HUDEP-2 (cell line): ENCODE data around the gene BNIP2.
"Not testable (repeated sequence)": the region's sequence is repeated elsewhere in the genome, so short reads cannot be mapped to it uniquely, and the experiment has no call there.

Source experiments
- DNase-seq, 76 experiments: peaks; one replicate each; lab custom pipeline; 2025; ENCODE audit not compliant: unreplicated experiment in 76 of 76; lab: John Stamatoyannopoulos, UW

Gene BNIP2, protein sequence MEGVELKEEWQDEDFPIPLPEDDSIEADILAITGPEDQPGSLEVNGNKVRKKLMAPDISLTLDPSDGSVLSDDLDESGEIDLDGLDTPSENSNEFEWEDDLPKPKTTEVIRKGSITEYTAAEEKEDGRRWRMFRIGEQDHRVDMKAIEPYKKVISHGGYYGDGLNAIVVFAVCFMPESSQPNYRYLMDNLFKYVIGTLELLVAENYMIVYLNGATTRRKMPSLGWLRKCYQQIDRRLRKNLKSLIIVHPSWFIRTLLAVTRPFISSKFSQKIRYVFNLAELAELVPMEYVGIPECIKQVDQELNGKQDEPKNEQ

DNA sequence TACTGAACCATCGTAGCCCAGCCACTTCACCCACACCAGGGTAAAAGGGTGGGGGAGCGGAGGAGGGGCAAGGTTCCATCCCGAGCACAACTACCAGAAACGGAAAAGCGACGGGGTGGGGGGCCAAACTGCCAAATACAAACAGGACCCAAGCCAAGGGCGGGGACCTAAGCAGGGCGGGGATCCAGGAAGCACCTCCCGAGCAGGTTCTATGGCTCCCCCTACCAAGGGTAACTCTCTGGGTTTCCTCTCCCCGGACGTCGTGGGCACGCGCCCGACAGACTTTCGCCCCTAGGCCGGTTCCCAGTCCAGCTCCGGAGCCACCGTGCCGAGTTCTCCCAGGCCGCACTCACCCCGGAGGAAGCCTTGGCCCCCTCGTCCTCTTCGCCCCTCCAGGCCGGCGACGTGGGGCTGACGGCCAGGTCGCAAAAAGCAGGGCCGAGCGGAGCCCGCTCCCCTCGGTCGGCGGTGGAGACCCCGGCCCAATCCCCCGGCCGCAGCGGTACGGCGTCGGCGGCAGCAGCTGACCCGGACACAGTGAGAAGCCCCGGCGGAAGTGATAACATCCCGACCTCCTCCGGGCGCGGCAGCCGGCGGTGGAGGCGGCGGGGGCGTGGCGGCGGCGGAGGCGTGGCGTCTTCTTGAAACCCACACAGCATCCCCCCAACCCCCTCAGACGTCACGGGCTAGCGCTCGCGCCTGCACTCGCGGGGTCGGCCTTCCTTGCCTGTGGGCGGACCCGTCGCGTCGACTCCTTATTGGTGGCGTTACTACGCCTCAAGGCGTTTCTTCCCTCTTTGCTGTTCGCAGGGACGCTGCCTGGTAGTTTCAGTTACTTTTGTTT lies at the start of gene BNIP2:
Gene BNIP2 (minus strand): TSS at position 539 of the 844 bp plus-strand sequence. CDS start 6,863 bp downstream, outside the sequence.
- DNase-seq = peak in 75 of 76 experiments; percentile 55 to 99 (median 97)

DNA sequence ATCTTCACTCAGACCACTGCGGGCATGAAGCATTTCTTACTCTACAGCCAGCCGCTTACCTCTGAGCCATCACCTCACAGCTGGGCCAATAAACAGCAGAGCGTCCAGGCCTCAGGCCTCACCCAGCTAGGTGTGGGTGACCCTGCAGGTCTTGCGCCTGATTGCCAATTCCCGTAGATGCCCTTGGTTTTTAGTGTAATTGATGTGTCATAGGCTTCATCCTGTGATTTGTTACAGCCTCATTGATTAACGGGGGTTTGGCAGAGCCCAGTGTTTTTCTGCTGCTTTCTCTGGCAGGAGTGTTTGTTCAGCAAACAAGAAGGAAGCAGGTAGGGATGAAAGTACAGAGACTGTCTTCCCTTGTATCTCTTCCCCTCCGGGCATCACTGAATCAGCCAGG lies 49.6 kb upstream of the BNIP2 start:
- no peak for DNase-seq

DNA sequence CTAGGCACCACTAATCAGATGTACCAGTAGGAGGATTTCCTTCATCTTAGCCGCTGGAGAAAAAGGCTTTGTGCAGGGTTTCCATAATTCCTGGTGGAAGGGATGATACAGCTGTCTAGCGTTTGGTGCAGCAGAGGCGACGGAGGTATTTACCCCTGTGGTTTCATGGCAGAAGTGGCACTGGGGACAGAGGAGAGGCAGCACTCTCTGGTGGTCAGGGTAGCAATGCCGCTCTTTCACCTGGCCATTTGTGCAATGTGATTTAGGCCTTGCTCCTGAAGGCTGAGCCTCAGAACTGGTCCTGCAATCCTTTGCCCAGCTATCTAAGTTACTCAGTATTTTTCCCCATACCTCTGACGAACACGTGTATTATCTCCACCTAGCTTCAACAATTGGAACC lies 47.1 kb upstream of the BNIP2 start:
- peak in 1 of 76 experiments; percentile 0 for DNase-seq

DNA sequence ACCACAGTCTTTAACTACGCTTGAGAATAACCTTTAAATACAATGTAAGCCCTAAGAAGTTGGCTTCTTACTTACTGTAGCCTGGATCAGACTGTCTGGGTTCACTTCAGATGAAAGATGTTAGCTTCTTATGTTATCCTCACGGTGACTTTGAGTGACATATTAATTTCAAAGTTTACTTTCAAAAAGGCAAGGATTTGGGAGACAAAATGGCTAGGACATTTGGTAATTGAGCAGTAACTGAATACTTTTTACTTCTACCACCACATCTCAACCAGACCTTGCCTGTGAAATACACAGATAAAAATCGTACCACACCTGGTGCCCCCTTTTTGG lies 36.0 kb upstream of the BNIP2 start:
- peak in 1 of 76 experiments; percentile 3 for DNase-seq

DNA sequence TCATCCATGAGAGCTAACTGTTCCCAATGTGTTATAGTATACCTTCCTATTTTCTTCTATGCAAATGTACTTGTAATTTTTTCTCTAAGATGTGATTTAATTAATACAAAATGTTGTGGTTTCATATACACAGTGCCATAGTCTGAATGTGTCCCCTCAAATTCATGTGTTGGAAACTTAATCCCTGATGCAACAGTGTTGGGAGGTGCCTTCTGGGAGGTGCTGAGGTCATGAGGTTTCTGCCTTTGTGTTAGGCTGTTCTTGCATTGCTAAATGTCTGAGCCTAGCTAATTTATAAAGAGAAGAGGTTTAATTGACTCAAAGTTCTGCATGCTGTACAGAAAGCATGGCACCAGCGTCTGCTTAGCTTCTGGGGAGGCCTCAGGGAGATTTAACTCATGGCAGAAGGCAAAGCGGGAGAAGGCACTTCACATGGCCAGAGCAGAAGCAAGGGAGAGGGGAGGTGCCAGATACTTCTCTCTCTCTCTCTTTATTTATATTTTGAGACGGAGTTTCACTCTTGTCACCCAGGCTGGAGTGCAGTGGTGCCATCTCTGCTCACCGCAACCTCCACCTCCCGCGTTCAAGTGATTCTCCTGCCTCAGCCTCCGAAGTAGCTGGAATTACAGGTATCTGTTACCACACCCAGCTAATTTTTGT lies 34.7 kb upstream of the BNIP2 start:
- no peak for DNase-seq

DNA sequence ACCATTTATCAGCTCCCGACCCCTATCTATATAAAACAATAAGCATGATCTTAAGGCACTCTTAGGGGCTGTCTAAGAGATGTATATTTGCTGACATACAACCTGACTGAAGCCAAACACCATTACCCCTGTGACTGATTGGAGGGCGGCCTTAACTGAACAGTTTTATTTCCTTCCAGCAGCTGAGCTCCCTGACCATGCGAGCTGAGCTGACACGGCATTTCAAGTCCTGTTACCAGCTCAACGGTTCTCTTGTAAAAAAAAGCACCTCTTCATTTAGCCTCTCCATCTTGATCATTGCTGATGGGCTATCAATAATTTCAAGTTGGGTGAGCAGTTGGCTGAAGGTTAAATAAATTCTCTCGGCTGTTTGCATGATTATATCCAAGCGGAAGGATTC lies 33.4 kb upstream of the BNIP2 start:
- no peak for DNase-seq

DNA sequence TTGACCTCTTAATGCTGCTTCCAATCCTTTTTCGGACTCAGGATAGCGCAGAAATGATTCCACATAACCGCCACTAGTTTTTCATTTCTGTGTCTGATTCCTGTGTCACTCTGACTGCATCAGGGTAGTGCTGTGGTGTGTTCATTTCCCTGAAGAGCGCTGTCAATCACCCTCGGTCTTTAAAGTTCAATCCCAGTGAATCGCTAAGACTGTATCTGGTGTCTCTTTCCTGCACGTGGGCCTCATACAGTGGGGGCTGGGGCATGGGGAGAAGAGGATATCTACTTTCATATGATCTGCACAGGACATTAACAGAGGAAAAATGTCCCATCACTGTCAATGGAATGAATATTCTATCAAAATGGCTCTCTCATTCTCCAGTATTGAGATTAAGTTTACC lies 32.9 kb upstream of the BNIP2 start:
- DNase-seq = no peak

DNA sequence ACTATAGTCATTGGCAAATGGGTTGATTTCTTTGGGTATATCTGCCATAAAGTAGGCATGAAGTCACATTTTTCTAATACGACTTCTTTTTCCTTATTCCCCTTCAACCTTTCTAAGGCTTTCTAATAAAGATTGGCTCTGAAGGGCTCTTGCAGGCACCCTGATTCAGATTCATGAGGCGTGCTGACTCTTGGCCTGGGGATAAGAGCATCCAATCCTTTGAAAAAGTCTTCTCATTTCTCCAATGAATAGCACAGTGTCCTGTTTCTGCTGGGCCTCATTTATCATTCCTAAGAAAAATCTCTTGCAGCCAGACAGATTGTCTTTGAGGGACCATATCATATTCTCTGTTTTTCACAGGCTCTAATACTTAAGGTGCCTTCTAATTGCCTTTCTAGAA lies 32.3 kb upstream of the BNIP2 start:
- DNase-seq = no peak

DNA sequence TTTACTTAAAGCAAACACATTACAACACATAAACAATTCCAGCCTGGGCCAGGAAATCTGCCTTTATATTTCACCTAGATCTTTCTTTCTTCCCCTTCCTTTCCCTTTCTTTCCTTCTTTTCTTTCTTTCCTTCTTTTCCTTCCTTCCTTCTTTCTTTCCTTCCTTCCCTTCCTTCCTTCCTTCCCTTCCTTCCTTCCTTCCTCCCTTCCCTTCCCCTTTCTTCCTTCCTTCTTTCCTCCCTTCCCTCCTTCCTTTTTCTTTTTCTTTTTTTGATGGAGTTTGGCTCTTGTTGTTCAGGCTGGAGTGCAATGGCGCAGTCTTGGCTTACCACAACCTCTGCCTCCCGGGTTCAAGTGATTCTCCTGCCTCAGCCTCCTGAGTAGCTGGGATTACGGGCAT lies 24.1 kb upstream of the BNIP2 start:
- no peak for DNase-seq

DNA sequence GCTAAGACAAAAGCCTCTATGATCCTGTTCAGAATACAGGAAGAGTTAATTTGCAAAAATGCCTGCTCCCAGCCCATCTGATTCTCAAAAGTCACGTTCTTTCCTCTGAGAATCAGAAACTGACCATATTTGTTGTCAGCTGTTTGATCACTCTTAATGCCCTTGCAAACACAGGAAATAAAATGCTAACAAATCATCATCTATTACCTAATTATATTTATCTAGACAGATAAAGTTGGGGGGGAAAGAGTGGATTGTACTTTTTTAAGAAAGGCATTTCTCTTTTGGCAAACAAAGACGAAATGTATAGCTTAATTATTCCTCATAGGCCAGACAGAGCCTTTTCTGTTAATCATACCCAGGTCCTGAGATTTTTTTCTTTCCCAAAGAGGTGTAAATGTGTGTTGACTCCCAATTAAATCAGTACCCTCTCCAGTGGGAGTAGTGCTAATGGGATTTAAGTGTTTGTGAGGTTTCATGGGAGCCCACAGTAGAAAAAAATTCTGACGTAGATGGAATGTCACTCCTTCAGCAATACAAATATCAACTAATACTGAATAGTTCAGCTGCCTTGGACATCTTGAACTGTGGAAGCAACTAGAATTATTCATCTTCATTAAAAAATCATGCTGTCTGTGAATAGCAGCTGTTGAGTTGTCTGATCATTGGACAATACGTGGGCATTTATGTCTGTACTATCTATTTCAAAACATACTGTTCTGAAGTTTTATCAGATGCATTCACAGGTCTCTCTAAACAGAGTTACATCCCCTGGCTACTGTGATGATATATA lies 22.5 kb upstream of the BNIP2 start:
- no peak for DNase-seq

DNA sequence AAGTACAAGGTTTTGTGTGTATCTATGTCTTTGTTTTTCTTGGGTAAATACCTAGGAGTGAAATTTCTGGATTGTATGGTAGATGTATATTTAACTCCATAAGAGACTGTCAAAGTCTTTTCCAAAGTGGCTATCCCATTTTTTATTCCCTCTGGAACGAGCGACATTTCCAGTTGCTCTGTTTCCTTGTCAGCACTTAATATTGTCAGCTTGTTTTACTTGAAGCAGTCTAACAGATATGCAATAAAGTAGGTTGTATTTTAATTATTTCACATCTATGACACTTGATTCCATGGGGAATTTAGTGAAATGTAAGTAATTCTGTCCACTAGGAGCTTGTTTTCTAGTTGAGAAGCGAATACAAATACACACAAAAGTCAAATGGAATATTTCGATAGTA lies 18.5 kb upstream of the BNIP2 start:
- no peak for DNase-seq

DNA sequence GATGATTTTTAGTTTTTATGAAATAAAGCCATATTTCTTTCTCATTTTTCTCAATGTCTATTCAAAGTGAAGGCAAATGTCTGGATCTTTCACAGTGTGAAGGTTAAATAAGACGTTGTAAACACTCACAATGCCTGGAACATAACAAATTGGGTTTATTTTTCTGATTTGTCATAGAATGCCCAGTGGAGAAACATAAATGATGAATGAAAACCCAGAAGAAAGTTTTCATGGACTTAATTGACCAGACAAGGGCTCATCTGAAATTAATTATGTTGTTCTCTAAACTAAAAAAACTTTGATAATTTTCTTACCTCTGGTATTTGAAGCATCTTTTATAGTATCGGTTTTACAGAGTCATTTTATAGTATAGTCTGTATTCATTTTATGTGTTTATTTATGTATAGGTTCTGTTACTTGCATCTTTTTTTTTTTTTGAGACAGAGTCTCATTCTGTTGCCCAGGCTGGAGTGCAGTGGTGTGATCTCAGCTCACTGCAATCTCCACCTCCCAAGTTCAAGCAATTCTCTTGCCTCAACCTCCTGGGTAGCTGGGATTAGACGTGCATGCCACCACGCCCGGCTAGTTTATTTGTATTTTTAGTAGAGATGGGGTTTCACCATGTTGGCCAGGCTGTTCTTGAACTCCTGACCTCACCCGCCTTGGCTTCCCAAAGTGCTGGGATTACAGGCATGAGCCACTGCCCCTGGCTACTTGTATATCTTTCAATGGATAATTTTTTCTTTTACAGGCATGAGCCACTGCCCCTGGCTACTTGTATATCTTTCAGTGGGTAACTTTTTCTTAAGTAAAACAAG lies 15.1 kb upstream of the BNIP2 start:
- DNase-seq = no peak

DNA sequence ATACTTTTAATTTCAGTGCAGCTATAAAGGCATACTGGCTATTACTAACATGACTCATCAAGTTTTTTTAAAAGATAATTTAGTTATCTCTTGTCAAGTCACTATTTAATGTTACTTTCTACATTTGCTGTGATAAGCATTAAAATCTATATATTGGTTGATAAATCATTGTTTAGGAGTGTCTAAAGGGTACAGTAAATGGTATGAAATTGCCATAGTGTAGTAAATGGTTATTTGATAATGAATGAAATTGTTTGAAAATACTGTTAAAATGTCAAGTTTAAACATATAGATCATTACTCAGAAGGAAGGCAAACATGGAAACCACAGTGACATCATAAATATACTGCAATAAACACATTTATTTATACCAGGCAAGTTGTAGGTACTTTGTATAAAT lies 13.2 kb upstream of the BNIP2 start:
- DNase-seq = no peak

DNA sequence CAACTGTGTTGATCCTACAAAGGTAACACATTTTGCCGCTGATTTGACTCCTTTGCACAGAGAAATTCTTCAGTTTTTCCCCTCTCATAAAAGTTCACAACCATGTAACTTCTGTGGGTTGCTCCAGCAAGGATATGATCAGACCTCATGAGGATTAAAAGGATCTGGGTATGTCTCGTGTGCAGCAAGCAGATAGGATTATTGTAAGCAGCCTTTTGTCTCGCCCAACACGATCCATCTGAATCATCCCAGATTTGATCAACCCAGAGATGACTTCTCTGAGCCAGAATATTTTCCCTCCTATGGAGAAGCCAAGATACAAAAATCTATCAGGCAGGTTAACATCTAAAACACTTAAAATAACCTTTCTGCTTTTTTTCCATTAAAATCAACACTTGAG lies 12.8 kb upstream of the BNIP2 start:
- DNase-seq = no peak

DNA sequence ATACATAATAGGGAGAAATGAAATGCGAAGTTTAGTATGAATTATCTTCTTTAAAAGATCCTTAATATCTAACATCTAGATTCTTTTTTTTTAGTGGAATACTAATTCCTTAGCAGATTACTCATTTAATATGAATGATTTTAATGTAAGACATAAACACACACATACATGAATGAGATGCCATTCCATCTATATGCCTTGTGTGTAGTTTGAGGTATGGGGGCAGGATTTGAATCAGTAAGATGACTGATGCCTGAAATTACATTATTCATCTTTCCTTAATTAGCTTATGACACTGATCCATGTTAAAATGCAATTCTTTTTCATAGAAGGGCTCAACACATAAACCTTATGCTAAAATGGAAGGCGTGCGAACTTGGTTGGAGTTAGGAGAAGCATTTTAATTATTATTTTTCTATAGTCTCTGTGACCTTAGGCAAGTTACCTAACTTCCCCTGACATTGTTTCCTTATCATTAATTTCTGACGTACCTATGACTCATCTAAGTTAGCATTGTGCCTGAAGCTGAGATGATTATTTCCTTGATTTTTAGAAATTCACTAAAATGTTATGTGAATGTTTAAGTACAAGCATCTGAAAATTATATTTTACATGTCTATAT lies 10.8 kb upstream of the BNIP2 start:
- DNase-seq = no peak

DNA sequence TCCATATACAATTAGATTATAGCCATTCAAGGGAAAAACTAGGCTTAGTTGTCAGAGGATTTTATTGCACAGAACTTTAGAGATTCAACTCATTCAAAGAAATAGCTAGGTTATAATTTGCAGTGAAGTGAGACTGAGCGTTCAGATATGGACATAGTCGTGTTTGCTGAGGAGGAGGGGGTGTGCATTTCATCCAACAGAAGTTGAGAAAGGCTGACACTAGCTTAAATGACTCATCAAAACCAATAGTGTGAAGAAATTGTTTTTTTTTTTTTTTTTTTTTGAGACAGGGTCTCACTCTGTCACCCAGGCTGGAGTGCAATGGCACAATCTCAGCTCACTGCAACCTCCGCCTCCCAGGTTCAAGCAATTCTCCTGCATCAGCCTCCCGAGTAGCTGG lies 8.9 kb upstream of the BNIP2 start:
- not testable (repeated sequence) for DNase-seq

DNA sequence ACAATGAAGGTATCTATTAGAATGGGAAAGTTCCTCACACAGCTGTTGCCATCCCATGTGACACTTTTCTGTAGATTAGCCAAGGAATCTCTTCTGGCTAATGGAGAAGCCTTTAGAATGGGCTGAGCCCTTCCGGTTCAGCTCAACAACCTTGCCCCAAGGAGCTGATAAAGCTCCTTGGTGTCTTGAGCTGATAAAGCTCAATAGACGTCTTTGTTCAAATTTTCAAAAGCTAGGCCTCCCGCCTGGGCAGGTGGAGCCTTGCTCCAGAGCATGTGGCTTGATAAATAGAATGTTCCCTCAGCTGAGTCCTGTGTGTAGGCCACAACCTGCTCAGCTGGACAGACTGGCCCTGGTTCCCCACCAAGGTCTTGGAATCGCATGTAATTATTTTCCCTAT lies 7.2 kb upstream of the BNIP2 start:
- peak in 69 of 76 experiments; percentile 6 to 86 (median 52) for DNase-seq

DNA sequence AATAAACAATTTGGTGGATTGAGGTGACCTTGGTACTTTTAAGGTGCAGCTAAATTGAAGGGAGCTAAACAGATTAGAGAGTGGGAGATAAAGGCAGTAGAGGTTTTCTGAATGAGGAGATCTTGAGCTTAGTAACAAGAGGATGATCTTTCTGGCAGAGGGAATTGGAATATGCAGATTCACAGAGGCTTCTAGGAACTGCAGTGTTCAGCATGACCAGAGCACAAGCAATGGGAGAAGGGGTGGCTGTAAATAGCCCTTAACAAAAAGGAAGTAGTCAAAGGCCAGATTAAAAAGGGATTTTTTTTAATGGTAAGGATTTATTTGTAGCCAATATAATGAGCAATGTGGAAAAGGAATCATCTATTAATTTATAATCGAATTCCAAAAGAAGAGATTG lies 5.7 kb upstream of the BNIP2 start:
- DNase-seq = no peak

DNA sequence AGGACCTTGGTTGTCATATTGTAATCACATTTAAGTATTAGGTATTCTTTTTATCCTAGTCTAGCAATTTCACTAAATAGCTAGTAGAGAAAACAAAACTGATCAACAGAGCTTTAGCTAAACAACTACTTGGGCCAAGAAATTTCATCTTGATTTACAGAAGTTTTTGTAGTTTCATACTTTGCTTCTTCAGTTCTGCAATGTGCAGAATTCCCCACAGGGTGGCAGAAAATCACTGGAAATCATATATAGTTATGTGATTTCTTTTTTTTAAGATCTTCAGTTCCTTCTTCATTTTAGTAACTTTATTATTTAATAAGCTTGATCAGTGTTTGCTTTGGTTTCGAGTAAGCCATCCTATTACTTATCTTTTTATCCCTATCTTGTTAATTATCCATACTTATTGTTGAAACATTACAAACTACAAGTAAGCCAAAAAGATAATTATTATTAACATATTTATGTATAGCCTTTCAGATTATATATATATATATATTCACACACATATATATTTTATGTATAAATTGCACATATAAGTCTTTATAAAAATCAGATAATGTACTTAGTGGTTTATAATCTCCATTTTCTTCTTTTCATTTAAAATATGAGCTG lies 2.2 kb upstream of the BNIP2 start:
- peak in 40 of 76 experiments; percentile 0 to 57 (median 22) for DNase-seq
